ENCODE measurements around the gene MMP25.
"Not testable (repeated sequence)": the region's sequence is repeated elsewhere in the genome, so short reads cannot be mapped to it uniquely, and the experiment has no call there.

MMP25 gene

GRCh38 chr16:3054965-3055733, 8.8 kb downstream of the MMP25 start:
- no peak overlapping the region for H3K9ac ChIP-seq (ENCODE audit: low read length)
- no peak overlapping the region for H3K4me3 ChIP-seq (ENCODE audit: insufficient read depth, low read length, poor library complexity, severe bottlenecking)
- no peaks in the 10 kb centered on the region for H4K20me1 ChIP-seq (ENCODE audit: low read depth, low read length)
- H3K36me3 ChIP-seq (ENCODE audit: low read length), result no peaks in the 10 kb centered on the region
- H3K9me2 ChIP-seq (replicated peaks; ENCODE audit: insufficient read depth, low read length), result no peaks in the 10 kb centered on the region
- no peaks in the 10 kb centered on the region for H3K9me3 ChIP-seq (ENCODE audit: insufficient read depth, low read length)
- no peak overlapping the region for H3K27ac ChIP-seq (ENCODE audit: low read depth, low read length)
- no peaks in the 10 kb centered on the region for H3F3A ChIP-seq (ENCODE audit: insufficient read depth)
- no peak overlapping the region for H2AFZ ChIP-seq (ENCODE audit: low read depth, low read length, severe bottlenecking)
- H3K27me3 ChIP-seq (ENCODE audit: low read length), result no peaks in the 10 kb centered on the region
- H3K79me2 ChIP-seq (ENCODE audit: insufficient read depth, low read length), result no peaks in the 10 kb centered on the region
- no peak overlapping the region for H3K4me2 ChIP-seq (ENCODE audit: low read depth, low read length, poor library complexity, severe bottlenecking)
- no peak for TF ChIP-seq CTCF (IDR thresholded peaks at IDR 0.05; ENCODE audit: insufficient read depth, low read length, poor library complexity, severe bottlenecking)

GRCh38 chr16:3055734-3056115, 9.4 kb downstream of the MMP25 start:
- H3K4me3 ChIP-seq (ENCODE audit: insufficient read depth, low read length, poor library complexity, severe bottlenecking); H3K9me2 ChIP-seq (replicated peaks; ENCODE audit: insufficient read depth, low read length); H3K27me3 ChIP-seq (ENCODE audit: low read length); H3K9ac ChIP-seq (ENCODE audit: low read length); H2AFZ ChIP-seq (ENCODE audit: low read depth, low read length, severe bottlenecking); H3K4me2 ChIP-seq (ENCODE audit: low read depth, low read length, poor library complexity, severe bottlenecking); H3K9me3 ChIP-seq (ENCODE audit: insufficient read depth, low read length); H3K27ac ChIP-seq (ENCODE audit: low read depth, low read length); H3K36me3 ChIP-seq (ENCODE audit: low read length); H3K79me2 ChIP-seq (ENCODE audit: insufficient read depth, low read length); H3F3A ChIP-seq (ENCODE audit: insufficient read depth); H4K20me1 ChIP-seq (ENCODE audit: low read depth, low read length): not testable (repeated sequence)

- H2AFZ ChIP-seq (ENCODE audit: low read depth, low read length, severe bottlenecking), result no peak overlapping the region
- no peak for TF ChIP-seq EZH2phosphoT487 (conservative IDR thresholded peaks at IDR 0.05; ENCODE audit: low read length)
- TF ChIP-seq CTCF (IDR thresholded peaks at IDR 0.05; ENCODE audit: insufficient read depth, low read length, poor library complexity, severe bottlenecking), result no peak
- no peaks in the 10 kb centered on the region for H3K9me2 ChIP-seq (replicated peaks; ENCODE audit: insufficient read depth, low read length)
- no peak overlapping the region for H3K4me3 ChIP-seq (ENCODE audit: insufficient read depth, low read length, poor library complexity, severe bottlenecking)
- H3K36me3 ChIP-seq (ENCODE audit: low read length), result no peaks in the 10 kb centered on the region
- no peaks in the 10 kb centered on the region for H3K79me2 ChIP-seq (ENCODE audit: insufficient read depth, low read length)
- H3K27ac ChIP-seq (ENCODE audit: low read depth, low read length), result no peak overlapping the region
- no peak overlapping the region for H3K9ac ChIP-seq (ENCODE audit: low read length)
- H3K4me2 ChIP-seq (ENCODE audit: low read depth, low read length, poor library complexity, severe bottlenecking), result no peak overlapping the region
- H3K9me3 ChIP-seq (ENCODE audit: insufficient read depth, low read length), result no peaks in the 10 kb centered on the region
- no peaks in the 10 kb centered on the region for H4K20me1 ChIP-seq (ENCODE audit: low read depth, low read length)
- no peaks in the 10 kb centered on the region for H3F3A ChIP-seq (ENCODE audit: insufficient read depth)
- no peaks in the 10 kb centered on the region for H3K27me3 ChIP-seq (ENCODE audit: low read length)
Measured at GRCh38 chr16:3056336-3057180, 10.2 kb downstream of the MMP25 start.
